BLaER1 (cell line): ENCODE measurements around the gene LRFN2.

Experiments used
- H3K27ac ChIP-seq: shearing (Covaris generic); formaldehyde crosslinking; 2 replicates; pipeline ENCODE4 v1.8.1; 2022
- H3K27me3 ChIP-seq: shearing (Covaris generic); formaldehyde crosslinking; 2 replicates; pipeline ENCODE4 v1.8.1; 2022
- H3K36me3 ChIP-seq: shearing (Covaris generic); formaldehyde crosslinking; 2 replicates; pipeline ENCODE4 v1.8.1; 2022
- H3K4me1 ChIP-seq: shearing (Covaris generic); formaldehyde crosslinking; 2 replicates; pipeline ENCODE4 v1.8.1; 2022
- H3K4me2 ChIP-seq: shearing (Covaris generic); formaldehyde crosslinking; 2 replicates; pipeline ENCODE4 v1.8.1; 2022
- H3K4me3 ChIP-seq: shearing (Covaris generic); formaldehyde crosslinking; 2 replicates; pipeline ENCODE4 v1.8.1; 2022
- H3K9ac ChIP-seq: shearing (Covaris generic); formaldehyde crosslinking; 2 replicates; pipeline ENCODE4 v1.8.1; 2022
- H3K9me3 ChIP-seq: shearing (Covaris generic); formaldehyde crosslinking; 2 replicates; pipeline ENCODE4 v1.8.1; 2022
- H4K20me1 ChIP-seq: shearing (Covaris generic); formaldehyde crosslinking; 2 replicates; pipeline ENCODE4 v1.8.1; 2022
- Cebpa-rat ChIP-seq: shearing (Covaris generic); IDR thresholded peaks from 2 replicates; pipeline ENCODE4 v1.8.1; 2022

Gene LRFN2

GRCh38 chr6:40573221-40573620 lies 13.9 kb downstream of the LRFN2 start:
- H3K4me2 ChIP-seq: no peak overlapping the region
- H3K27me3 ChIP-seq: no peaks in the 10 kb centered on the region
- H3K27ac ChIP-seq: no peak overlapping the region
- no peak for TF ChIP-seq Cebpa-rat
- H3K4me3 ChIP-seq: no peak overlapping the region
- peaks cover 92% of the 10 kb centered on the region for H4K20me1 ChIP-seq
- H3K9me3 ChIP-seq: no peaks in the 10 kb centered on the region
- no peak overlapping the region for H3K9ac ChIP-seq
- H3K36me3 ChIP-seq: peaks cover 21% of the 10 kb centered on the region; the same call in 1 of the 2 replicates
- H3K4me1 ChIP-seq: peaks cover 16% of the 10 kb centered on the region

DNA sequence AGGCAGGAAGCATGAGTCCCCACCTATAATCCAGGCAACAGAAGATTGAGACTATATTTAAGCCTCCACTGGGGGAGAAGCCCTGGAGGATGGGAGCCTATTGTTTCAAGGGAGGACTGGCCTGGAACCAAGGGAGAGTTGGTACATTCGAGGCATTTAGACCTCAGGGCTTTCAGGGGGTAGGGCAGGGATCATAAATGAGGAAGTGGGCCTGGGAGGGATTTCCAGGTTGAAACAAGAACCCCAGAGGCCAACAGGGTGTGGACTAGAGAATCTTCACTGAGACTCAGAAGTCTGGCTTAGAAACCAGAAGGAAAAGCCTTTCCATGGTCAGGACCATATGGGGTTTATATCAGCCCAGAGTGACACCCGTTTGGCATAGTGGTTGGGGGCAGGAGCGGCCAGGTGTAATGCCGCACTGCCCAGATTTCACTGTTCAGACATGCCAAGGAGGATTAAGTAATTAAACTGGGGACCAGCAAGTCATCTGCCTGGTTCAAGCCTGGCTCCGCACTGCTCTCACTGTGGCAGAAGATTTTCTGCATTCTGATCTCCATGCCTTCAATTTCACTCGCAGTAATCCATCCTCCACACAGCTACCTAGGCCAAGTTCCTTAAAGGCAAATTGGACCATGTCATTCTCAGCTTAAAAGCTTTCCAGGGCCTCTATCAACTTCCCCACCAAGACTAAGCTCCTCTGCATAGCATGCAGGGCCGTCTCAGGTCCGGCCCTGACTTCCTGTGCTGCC lies 17.8 kb downstream of the LRFN2 start:
- TF ChIP-seq Cebpa-rat: no peak
- peaks cover 23% of the 10 kb centered on the region; the same call in 1 of the 2 replicates for H3K36me3 ChIP-seq
- peaks cover 19% of the 10 kb centered on the region for H3K4me1 ChIP-seq
- peaks cover 8% of the 10 kb centered on the region; the same call in 1 of the 2 replicates for H3K9me3 ChIP-seq
- no peak overlapping the region for H3K9ac ChIP-seq
- peaks cover 76% of the 10 kb centered on the region for H4K20me1 ChIP-seq
- no peak overlapping the region for H3K4me3 ChIP-seq
- H3K4me2 ChIP-seq: peak overlapping the region; percentile 52
- peak overlapping the region; percentile 29; the same call in 1 of the 2 replicates for H3K27ac ChIP-seq
- H3K27me3 ChIP-seq: no peaks in the 10 kb centered on the region

DNA sequence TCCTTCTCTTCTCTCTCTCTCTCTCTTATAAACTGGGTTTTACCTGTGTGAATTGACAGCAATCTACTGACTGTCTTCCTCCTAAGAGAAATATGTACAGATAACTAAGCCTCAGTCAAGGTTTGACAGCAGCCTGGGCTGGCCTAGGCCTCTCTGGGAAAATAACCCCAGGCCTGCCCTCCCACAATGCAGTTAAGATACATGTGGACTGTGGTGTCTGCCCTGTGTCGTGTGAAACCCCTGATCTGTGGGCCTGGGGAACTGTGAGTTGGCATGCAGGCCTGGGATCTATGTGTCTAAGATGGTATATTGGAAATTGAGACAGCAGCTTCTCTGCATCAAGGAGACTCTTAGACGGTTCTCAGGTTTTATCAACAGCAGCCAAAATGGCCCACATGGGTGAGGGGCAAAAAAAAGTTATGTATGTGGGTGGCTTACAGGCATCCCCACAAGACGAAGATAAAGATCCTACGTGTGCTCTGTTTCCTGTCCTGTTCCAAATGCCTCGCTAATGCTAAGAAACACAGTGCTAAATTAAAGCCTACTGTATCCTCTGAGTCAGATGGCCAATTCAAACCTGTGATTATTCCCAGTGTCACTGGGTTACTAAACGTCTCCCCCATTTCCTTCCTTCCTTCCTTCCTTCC lies 19.0 kb downstream of the LRFN2 start:
- Histone ChIP-seq H3K27ac (peak overlapping the region; percentile 45; the same call in 1 of the 2 replicates), H3K36me3 (peaks cover 16% of the 10 kb centered on the region; the same call in 1 of the 2 replicates), H3K9ac (no peak overlapping the region), H3K4me3 (no peak overlapping the region), H4K20me1 (peaks cover 76% of the 10 kb centered on the region), H3K27me3 (no peaks in the 10 kb centered on the region), H3K4me2 (peak overlapping the region; percentile 52), H3K4me1 (peaks cover 23% of the 10 kb centered on the region), H3K9me3 (peaks cover 8% of the 10 kb centered on the region; the same call in 1 of the 2 replicates)
- TF ChIP-seq Cebpa-rat: no peak

GRCh38 chr6:40563111-40563510 lies 24.1 kb downstream of the LRFN2 start:
- Histone ChIP-seq H3K9ac (no peak overlapping the region), H3K4me3 (no peak overlapping the region), H4K20me1 (peaks cover 78% of the 10 kb centered on the region), H3K36me3 (peaks cover 20% of the 10 kb centered on the region; the same call in 1 of the 2 replicates), H3K4me2 (no peak overlapping the region), H3K27me3 (no peaks in the 10 kb centered on the region), H3K9me3 (peaks cover 8% of the 10 kb centered on the region; the same call in 1 of the 2 replicates), H3K4me1 (peaks cover 11% of the 10 kb centered on the region), H3K27ac (no peak overlapping the region)
- TF ChIP-seq Cebpa-rat: no peak

DNA sequence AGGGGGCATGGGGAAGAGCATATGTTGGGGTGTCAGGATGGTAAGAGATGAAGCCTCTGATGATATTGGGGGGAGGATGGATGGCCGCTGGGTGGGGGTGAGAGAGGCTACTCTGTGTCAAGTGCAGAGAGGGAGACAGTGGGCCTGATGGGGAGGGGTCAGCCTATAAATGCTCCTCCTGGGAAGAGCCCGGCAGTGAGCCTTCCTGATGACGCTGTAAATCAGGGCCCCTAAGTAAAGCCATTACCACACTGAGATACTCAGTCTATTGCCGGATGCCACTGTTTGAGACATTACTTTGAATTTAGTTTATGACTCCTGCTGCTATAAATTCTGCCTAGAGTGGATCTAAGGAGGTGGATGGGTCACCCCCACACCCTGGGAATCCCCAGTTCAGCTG lies 28.1 kb downstream of the LRFN2 start:
- no peak for TF ChIP-seq Cebpa-rat
- Histone ChIP-seq H3K4me3 (no peak overlapping the region), H3K4me2 (no peak overlapping the region), H3K9ac (no peak overlapping the region), H3K27ac (no peak overlapping the region), H4K20me1 (peaks cover 98% of the 10 kb centered on the region), H3K4me1 (peaks cover 26% of the 10 kb centered on the region), H3K36me3 (peaks cover 26% of the 10 kb centered on the region; the same call in 1 of the 2 replicates), H3K27me3 (no peaks in the 10 kb centered on the region), H3K9me3 (no peaks in the 10 kb centered on the region)

GRCh38 chr6:40558102-40558501 lies 29.1 kb downstream of the LRFN2 start:
- H3K9me3 ChIP-seq: no peaks in the 10 kb centered on the region
- H3K4me1 ChIP-seq: peaks cover 22% of the 10 kb centered on the region
- H4K20me1 ChIP-seq: peaks cover 98% of the 10 kb centered on the region
- no peak overlapping the region for H3K4me2 ChIP-seq
- no peak overlapping the region for H3K4me3 ChIP-seq
- H3K9ac ChIP-seq: no peak overlapping the region
- no peaks in the 10 kb centered on the region for H3K27me3 ChIP-seq
- H3K36me3 ChIP-seq: peaks cover 23% of the 10 kb centered on the region; the same call in 1 of the 2 replicates
- TF ChIP-seq Cebpa-rat: no peak
- no peak overlapping the region for H3K27ac ChIP-seq

DNA sequence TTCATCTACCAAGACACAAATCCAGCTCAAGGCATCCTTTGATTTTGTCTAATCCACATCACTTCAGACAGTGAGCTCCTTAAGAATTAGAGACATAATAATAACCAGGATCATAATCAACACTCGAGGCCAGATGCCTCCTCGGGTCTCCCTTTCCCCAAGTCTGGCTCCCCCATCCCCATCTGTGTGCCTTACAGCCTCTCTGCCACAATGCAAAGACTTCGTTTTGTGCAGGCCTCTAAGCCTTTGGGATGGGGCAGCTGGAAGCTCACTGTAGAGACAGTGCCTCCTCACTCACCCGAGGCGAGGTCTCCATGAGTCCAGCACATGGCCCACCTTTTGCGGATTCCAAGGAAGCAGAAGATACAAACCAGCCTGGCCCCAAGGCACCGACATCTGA lies 30.3 kb downstream of the LRFN2 start:
- peaks cover 20% of the 10 kb centered on the region; the same call in 1 of the 2 replicates for H3K36me3 ChIP-seq

DNA sequence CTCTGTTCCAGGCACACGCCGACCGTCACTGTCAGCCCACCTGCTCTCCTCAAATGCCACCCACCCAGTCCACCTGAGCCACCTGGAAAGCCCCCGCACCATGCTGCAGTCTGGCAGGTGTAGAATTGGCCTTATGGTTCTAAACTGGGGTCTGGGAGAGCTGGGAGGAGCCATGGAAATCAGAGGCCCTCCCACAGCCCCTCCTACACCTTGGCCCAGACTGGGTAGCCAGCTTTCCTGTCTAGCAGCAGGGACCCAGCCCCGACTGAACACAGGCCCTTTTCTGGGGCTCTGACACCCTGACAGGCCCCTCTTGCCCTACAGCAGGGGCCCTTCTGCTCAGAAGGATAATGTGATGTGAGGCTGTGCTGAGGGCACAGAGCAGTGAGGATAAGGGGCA lies 31.1 kb downstream of the LRFN2 start:
- Histone ChIP-seq H3K4me3 (no peak overlapping the region), H3K9me3 (no peaks in the 10 kb centered on the region), H3K4me2 (0 out of 2 replicates have a peak overlapping the region, but pooled peaks have one; percentile 20), H3K4me1 (peaks cover 22% of the 10 kb centered on the region), H3K36me3 (peaks cover 18% of the 10 kb centered on the region; the same call in 1 of the 2 replicates), H3K27me3 (no peaks in the 10 kb centered on the region), H3K27ac (no peak overlapping the region; the same call in 1 of the 2 replicates), H4K20me1 (peaks cover 98% of the 10 kb centered on the region), H3K9ac (no peak overlapping the region)
- TF ChIP-seq Cebpa-rat: no peak

More for the DNA sequence above, 30.3 kb downstream of the LRFN2 start:
- peaks cover 22% of the 10 kb centered on the region for H3K4me1 ChIP-seq
- no peak overlapping the region for H3K4me2 ChIP-seq
- no peaks in the 10 kb centered on the region for H3K9me3 ChIP-seq
- no peak overlapping the region for H3K9ac ChIP-seq
- no peak overlapping the region for H3K4me3 ChIP-seq
- H3K27me3 ChIP-seq: no peaks in the 10 kb centered on the region
- peaks cover 98% of the 10 kb centered on the region for H4K20me1 ChIP-seq
- no peak for TF ChIP-seq Cebpa-rat
- H3K27ac ChIP-seq: no peak overlapping the region

- no peak for TF ChIP-seq Cebpa-rat
- Histone ChIP-seq H3K4me2 (peak overlapping the region; percentile 20; the same call in 1 of the 2 replicates), H3K36me3 (peaks cover 25% of the 10 kb centered on the region; the same call in 1 of the 2 replicates)
Measured at GRCh38 chr6:40555092-40555491, 32.1 kb downstream of the LRFN2 start.

DNA sequence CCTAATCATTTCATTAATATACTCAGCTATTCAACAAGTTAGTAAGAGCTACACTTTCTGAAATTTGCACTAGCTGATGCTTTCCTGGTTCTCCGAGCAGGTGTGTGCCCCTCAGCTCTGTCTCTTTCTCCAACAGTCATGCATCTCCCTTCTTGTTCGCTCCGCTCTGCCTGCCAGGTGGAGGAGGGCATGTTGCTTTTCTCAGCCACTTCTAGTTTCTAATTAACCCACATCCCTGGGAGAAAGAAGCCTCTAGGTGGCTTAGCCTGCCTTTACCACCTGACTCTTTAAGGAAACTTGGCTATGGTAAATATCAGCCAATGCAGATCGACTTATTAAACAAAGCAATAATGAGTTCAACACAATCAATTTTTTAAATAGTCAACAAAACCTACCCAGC lies 34.2 kb downstream of the LRFN2 start:
- no peak overlapping the region for H3K4me2 ChIP-seq
- H3K4me3 ChIP-seq: no peak overlapping the region
- H3K27me3 ChIP-seq: no peaks in the 10 kb centered on the region
- peaks cover 32% of the 10 kb centered on the region; the same call in 1 of the 2 replicates for H3K36me3 ChIP-seq
- peaks cover 15% of the 10 kb centered on the region for H3K4me1 ChIP-seq
- H3K9ac ChIP-seq: no peak overlapping the region
- H3K27ac ChIP-seq: no peak overlapping the region
- H4K20me1 ChIP-seq: peaks cover 76% of the 10 kb centered on the region
- H3K9me3 ChIP-seq: no peaks in the 10 kb centered on the region
- TF ChIP-seq Cebpa-rat: no peak

More at GRCh38 chr6:40555092-40555491, 32.1 kb downstream of the LRFN2 start:
- Histone ChIP-seq H3K9me3 (no peaks in the 10 kb centered on the region), H4K20me1 (peaks cover 96% of the 10 kb centered on the region), H3K27ac (no peak overlapping the region), H3K4me1 (peaks cover 22% of the 10 kb centered on the region), H3K9ac (no peak overlapping the region), H3K27me3 (no peaks in the 10 kb centered on the region), H3K4me3 (no peak overlapping the region)
